H4 (cell line): ENCODE data around the gene PCBP3. TPM values are rescaled to one million over a fixed set of nuclear protein-coding genes. Genes with fewer than 3 reads are reported as not detected.
A peak's percentile ranks its signal among the peaks of the same experiment; 100 is the strongest.
"Not testable (repeated sequence)": the region's sequence is repeated elsewhere in the genome, so short reads cannot be mapped to it uniquely, and the experiment has no call there.

Source experiments
- DNase-seq: peaks from one replicate; pipeline ENCODE4 v3.0.0-alpha.2; 2015; ENCODE audit warnings: low spot score
- total RNA-seq: library from RNA; depleted of rRNA; stranded (reverse); fragments of >200 nt; shearing (Covaris generic); gene quantifications from 2 replicates; pipeline ENCODE4 v1.2.3, GENCODE V29; 2014

Gene PCBP3
- total RNA-seq, 1 experiment from 2014 or later, result 6.1 TPM

- DNase-seq, result no peak
Measured at GRCh38 chr21:45613396-45613795, 30.1 kb upstream of the PCBP3 start.

GRCh38 chr21:45613881-45614280 lies 29.6 kb upstream of the PCBP3 start:
- no peak for DNase-seq

DNA sequence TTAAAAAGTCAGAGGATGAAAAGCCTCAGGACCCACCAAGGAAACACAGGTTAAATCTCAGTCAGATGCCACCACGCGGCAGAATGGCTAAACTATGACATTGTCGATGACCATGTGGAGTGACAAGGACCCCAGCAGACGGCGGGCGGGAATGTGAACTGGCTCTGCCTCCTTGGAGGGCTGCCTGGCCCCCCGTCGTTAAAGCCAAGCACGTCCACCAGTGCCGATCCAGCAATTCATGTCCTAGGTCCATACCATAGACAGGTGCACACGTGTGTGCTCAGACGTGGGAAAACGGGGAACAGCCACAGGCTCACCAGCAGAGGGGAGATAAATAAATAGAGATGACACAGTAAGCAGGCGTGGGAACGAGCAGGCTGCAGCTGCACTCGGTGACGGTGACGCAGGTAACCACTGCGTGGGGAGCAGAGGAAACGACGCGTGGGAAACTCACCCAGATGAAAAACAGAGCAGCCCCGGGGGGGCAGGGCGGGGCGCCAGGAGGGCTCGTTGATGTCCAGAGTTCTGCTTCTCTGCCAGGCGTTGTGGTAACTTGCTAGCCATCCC lies 28.3 kb upstream of the PCBP3 start:
- no peak for DNase-seq

GRCh38 chr21:45617021-45617921 lies 26.3 kb upstream of the PCBP3 start:
- no peak for DNase-seq

DNA sequence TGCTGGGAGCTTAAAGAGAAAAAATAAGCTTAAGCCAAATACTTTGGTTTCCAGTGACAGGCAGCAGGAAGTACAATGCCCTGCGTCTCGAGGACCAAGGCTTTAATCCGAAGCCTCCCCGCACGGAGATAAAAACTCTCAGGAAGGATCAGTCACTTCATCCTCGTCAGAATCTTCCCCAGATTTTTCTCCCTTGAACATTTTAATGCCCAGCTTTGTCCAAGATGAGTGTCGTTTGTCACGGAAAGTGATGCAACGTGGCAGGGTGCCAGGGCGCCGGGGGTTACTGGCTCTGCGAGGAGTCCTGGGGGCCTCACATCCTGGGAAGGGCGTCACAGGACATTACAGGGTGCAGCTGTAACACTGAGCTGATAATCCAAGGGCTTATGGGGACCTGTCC lies 25.2 kb upstream of the PCBP3 start:
- peak; percentile 82 for DNase-seq

DNA sequence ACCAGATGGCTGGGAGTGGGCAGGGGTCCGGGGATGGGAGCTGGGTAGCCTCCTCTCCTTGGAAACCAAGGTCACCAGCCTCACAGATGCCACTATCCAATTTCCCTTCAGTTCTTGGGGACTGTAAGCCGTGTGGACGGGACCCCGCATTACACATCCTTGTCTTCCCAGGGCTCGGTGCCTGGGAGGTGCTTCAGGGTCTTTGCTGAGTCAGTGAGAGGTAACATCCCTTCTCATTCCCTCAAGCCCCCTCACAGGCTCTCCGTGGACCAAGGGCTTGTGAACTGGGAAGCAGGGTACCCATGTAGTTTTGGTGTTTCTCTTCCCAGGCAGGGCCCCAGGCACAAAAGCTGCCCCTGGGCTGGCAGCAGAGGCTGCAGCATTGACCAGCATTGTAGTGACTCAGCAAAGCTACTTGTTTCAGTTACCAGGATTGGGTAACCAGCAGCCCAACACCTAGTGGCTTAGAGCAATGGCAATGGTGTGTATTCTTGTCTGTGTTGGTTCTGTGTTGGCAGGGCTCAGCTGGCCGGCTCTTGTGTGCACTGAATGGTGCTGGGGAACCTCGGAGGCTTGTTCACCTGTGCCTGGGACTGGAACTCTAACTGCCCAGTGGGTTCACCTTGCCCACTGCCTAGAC lies 24.6 kb upstream of the PCBP3 start:
- DNase-seq, result peak; percentile 72

DNA sequence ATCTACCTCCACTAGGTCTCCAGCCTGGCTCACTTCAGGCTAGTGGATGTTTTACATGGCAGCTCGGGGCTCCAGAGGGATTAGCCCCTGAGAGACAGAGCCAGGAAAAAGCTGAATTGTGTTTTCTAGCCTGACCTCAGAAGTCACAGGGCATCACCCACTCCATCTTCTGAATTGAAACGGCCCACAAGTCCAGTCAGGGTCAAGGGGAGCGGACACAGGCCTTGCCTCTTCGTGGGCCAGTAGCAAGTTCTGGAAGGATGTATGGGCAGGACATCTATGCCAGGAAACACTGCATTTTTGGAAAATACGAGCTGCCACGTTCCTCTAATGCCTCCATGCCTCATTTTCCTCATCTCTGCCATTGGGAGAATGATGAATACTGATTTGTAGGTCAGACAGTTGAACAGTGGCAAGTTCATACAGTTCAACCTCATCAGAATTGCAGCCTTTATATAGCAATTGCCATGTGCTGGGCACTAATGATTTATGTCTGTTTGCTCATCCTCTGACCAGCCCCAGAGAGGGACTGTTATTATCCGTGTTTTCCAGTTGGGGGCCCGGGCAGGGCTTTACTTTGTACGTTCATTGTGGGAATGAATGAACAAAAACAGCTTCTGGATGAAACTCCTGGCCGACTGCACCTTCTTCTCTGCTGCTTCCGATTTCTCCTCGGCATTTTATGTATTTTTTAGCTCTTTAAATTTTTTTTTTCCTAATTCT lies 23.2 kb upstream of the PCBP3 start:
- no peak for DNase-seq

DNA sequence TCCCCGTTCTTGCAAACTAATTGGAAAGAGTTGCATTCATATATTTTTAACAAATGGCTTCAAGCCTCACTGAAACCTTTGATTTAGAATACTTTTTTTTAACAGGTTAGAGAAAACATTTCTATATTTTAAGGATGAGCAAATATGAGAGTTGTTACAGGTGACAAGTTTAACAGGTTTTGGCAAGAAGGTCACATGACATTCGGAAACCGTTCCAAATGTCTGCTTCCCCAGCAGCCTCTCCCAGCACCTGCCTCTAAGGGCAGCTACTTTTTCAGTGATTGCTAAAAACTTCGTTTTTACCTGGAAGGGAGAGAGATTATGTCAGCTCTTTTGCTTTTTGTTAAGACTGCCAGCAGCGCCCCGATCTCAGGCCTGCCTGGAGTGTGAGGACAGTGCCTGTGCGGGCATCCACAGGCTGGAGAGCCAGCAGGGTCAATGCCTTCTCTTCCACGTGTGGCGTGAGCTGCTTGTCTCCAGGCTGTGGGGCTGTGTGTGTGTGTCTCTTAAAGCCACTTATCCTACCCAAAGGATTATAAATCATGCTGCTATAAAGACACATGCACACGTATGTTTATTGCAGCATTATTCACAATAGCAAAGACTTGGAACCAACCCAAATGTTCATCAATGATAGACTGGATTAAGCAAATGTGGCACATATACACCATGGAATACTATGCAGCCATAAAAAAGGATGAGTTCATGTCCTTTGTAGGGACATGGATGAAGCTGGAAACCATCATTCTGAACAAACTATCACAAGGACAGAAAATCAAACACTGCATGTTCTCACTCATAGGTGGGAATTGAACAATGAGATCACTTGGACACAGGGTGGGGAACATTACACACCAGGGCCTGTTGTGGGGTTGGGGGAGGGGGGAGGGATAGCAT lies 21.8 kb upstream of the PCBP3 start:
- not testable (repeated sequence) for DNase-seq

DNA sequence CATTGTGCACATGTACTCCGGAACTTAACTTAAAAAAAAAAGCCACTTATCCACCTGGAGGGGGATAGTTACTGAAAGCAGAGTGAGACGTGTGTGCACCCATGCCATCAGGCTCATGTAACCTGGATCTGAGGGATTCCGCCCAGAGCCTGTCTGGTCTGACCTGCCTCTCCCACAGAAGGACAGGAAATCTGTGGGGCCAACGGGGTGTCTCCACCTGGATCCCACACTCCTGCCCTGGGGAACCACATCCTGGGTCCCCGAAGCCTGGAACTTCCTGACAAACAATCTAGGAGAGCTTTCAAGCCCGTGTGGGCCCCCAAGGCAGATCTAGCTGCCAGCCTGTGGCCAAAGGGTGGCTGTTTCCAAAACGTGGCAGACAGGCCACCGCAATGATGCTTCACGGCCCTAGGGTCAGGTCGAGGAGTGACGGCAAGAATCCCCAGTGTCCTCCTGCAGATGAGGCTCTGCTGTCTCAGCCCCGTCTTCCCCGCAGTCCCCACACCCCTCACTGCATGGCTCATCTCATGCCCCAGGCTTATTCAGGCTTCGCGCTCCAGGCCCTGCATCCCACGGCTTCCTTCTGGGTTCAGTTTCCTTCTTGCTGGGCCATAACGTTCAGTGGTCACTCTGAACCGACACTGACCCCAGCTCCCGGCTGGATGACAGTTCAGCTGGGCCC lies 21.0 kb upstream of the PCBP3 start:
- DNase-seq, result no peak

- DNase-seq, result no peak
Measured at GRCh38 chr21:45623436-45623835, 20.1 kb upstream of the PCBP3 start.

DNA sequence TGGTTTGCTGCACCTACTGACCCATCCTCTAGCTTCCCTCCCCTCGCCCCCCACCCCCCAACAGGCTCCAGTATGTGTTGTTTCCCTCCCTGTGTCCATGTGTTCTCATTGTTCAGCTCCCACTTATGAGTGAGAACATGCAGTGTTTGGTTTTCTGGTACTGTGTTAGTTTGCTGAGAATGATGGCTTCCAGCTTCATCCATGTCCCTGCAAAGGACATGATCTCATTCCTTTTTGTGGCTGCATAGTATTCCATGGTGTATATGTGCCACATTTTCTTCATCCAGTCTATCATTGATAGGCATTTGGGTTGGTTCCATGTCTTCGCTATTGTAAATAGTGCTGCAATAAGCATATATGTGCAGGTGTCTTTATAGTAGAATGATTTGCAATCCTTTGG lies 17.4 kb upstream of the PCBP3 start:
- DNase-seq, result not testable (repeated sequence)

- no peak for DNase-seq
Measured at GRCh38 chr21:45629046-45629981, 14.2 kb upstream of the PCBP3 start.

DNA sequence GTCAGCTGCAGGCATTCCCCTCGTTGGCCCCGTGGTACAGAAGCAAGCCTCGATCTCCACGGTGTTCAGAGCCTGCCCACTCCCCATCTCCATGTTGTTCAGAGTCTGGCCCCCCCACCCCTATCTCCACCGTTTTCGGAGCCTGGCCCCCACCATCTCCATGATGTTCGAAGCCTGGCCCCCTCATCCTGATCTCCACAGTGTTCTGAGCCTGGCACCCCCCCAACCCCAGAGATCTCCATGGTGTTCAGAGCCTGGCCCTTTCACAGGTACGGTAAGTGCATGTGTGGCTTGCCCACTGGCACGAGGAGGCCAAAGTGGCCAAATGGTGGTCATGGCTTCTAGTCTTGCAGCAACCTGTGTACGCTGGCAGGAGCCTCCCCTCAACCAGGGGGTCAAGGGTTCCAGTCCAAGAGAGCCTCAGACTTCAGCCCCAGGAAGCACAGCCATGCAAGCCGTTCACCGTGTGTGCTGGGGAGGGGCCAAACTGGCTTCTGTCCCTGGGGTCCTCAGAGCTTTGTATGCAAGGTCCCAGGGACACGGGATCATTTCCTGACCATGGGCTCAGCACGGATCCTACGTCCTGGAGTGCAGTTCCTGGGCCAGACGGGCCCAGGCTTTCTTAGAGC lies 13.3 kb upstream of the PCBP3 start:
- no peak for DNase-seq

GRCh38 chr21:45630876-45631275 lies 12.6 kb upstream of the PCBP3 start:
- no peak for DNase-seq

GRCh38 chr21:45631540-45631939 lies 12.0 kb upstream of the PCBP3 start:
- DNase-seq, result no peak

- DNase-seq, result no peak
Measured at GRCh38 chr21:45632160-45632559, 11.4 kb upstream of the PCBP3 start.

- DNase-seq, result no peak
Measured at GRCh38 chr21:45632637-45633251, 10.8 kb upstream of the PCBP3 start.

DNA sequence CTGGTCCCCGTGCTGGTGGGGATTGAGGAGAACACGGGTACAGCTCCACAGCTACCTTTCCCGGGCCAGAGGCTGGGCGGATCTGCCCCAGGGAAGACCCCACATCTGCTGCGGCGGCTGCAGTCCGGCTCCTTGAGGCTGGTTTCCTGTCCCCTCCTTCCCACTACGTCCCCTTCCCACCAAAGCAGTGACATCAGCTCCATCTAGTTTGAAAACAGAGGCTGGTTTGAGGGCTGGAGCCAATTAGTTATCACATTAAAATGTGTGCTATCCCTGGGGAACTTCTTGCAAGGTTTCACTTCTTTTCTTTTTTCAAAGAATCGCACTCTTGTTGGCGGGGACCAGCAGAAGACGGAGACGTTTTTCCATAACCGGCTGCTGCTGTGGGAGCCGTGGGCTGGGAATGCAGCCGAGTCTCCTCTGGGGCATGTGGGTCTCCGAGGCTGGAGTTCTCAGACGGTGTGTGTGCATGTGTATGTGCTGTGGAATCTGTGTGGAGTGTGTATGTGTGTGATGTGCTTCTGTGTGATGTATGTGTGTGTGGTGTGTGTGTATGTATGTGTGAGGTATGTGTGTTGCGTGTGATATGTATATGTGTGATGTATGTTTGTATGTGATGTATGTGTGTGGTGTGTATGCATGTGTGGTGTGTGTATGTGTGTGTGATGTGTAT lies 8.9 kb upstream of the PCBP3 start:
- peak; percentile 3 for DNase-seq
